ENCODE results near the gene ERCC3.

ERCC3 gene

GRCh38 chr2:127279781-127280180, 14.2 kb downstream of the ERCC3 start:
- no peak for TF ChIP-seq CTCF (conservative IDR thresholded peaks at IDR 0.05)
- no peak overlapping the region for H3K27ac ChIP-seq

- no peak overlapping the region for H3K27ac ChIP-seq
- TF ChIP-seq CTCF (conservative IDR thresholded peaks at IDR 0.05) = no peak
Measured at GRCh38 chr2:127278959-127279358, 15.0 kb downstream of the ERCC3 start.

- H3K27ac ChIP-seq = no peak overlapping the region
- TF ChIP-seq CTCF (conservative IDR thresholded peaks at IDR 0.05) = no peak
Measured at GRCh38 chr2:127277028-127277427, 16.9 kb downstream of the ERCC3 start.

DNA sequence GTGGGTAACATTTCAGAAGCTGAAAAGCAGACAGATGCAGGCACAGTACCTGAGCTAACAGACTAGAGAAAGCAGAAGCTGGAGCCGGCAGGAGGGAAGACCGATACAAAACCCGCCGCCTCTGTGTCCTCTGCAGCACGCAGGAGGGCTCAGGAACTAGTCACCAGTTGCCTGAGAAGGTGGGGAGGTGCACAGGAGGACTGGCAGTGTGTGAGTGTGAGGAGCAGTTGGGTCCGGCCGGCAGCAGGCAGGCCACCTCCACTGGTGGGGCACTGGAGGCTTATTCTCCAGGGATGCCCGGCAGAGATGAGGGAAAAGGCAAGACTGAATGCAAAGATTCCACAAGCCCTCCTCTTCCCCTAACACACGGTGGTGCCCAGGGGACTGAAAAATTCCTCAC, 18.2 kb downstream of the ERCC3 start:
- TF ChIP-seq CTCF (conservative IDR thresholded peaks at IDR 0.05) = no peak
- H3K27ac ChIP-seq = no peak overlapping the region

DNA sequence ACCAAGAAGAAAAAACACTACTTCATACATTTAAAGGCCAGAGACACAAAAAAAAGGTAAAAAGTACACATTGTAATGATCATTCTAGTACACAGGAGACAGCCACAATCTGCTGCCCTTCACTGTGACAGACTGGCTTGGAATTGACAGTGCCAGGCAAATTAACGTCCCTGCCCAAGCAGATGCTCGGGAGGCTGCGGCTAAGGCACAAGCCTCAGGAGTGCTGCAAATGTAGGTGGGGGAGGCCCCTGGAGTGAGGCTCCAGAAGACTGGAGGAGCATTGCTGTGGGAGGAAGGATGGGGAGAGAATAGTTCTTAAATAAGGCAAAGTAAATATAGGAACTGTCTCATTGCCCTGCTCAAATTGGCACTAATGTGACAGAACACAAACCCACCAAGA, 18.6 kb downstream of the ERCC3 start:
- TF ChIP-seq CTCF (conservative IDR thresholded peaks at IDR 0.05) = no peak
- no peak overlapping the region for H3K27ac ChIP-seq

GRCh38 chr2:127270663-127271062, 23.3 kb downstream of the ERCC3 start:
- no peak overlapping the region for H3K27ac ChIP-seq
- TF ChIP-seq CTCF (conservative IDR thresholded peaks at IDR 0.05) = peak; percentile 38; the same call in 1 of the 2 replicates

DNA sequence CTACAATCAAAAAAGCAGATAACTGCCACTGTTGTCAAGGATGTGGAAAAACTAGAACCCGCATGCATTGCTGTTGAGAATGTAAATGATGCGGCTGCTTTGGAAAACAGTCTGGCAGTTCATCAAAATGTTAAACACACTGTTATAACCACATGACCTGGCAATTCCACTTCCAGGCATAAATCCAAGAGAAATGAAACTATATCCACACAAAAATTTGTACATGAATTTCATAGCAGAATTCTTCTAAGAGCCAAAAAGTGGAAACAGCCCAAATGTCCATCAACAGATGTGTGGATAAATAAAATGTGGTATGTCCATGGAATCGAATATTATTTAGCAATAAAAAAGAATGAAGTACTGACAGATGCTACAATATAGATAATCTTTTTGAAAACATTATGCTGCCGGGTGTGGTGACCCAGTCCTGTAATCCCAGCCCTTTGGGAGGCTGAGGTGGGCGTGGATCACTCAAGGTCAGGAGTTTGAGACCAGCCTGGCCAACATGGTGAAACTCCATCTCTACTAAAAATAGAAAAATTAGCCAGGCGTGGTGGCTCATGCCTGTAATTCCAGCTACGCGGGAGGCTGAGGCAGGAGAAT, 32.0 kb downstream of the ERCC3 start:
- TF ChIP-seq CTCF (conservative IDR thresholded peaks at IDR 0.05) = no peak
- H3K27ac ChIP-seq = no peak overlapping the region

Measured in VCaP (cell line).